GM19395 (cell line): ENCODE measurements around the gene ANKS1B.

ENCODE experiments used
- ATAC-seq: cut with Tn5 transposase; IDR thresholded peaks from one replicate; pipeline ENCODE4 v1.9.1; 2021; ENCODE audit warnings: mild to moderate bottlenecking, moderate library complexity; ENCODE audit not compliant: unreplicated experiment

The ANKS1B gene

GRCh38 chr12:99146185-99146584 lies 838.6 kb downstream of the ANKS1B start:
- no peak for ATAC-seq

GRCh38 chr12:99142651-99143050 lies 842.1 kb downstream of the ANKS1B start:
- no peak for ATAC-seq

- ATAC-seq: no peak
These were observed 844.6 kb downstream of the ANKS1B start for GRCh38 chr12:99140017-99140720.

- ATAC-seq: no peak
These were observed 846.3 kb downstream of the ANKS1B start for GRCh38 chr12:99138393-99138792.

- ATAC-seq: peak; percentile 52
These were observed 847.4 kb downstream of the ANKS1B start for GRCh38 chr12:99137124-99137855.

- ATAC-seq: no peak
These were observed 848.2 kb downstream of the ANKS1B start for GRCh38 chr12:99136516-99136915.

GRCh38 chr12:99135376-99135775 lies 849.4 kb downstream of the ANKS1B start:
- no peak for ATAC-seq

GRCh38 chr12:99133401-99133800 lies 851.3 kb downstream of the ANKS1B start:
- no peak for ATAC-seq

GRCh38 chr12:99131751-99132199 lies 853.0 kb downstream of the ANKS1B start:
- ATAC-seq: peak; percentile 37

- ATAC-seq: peak; percentile 98
These were observed 853.8 kb downstream of the ANKS1B start for GRCh38 chr12:99130808-99131553.

- no peak for ATAC-seq
These were observed 856.4 kb downstream of the ANKS1B start for GRCh38 chr12:99128246-99128802.

- ATAC-seq: no peak
These were observed 861.8 kb downstream of the ANKS1B start for GRCh38 chr12:99122959-99123358.

GRCh38 chr12:99122496-99122895 lies 862.2 kb downstream of the ANKS1B start:
- no peak for ATAC-seq

GRCh38 chr12:99121546-99121945 lies 863.2 kb downstream of the ANKS1B start:
- no peak for ATAC-seq

- ATAC-seq: no peak
These were observed 864.8 kb downstream of the ANKS1B start for GRCh38 chr12:99119943-99120342.

GRCh38 chr12:99119449-99119848 lies 865.3 kb downstream of the ANKS1B start:
- ATAC-seq: no peak

GRCh38 chr12:99111600-99111999 lies 873.1 kb downstream of the ANKS1B start:
- ATAC-seq: no peak

GRCh38 chr12:99110868-99111267 lies 873.9 kb downstream of the ANKS1B start:
- ATAC-seq: no peak

- ATAC-seq: no peak
These were observed 874.5 kb downstream of the ANKS1B start for GRCh38 chr12:99110212-99110611.

GRCh38 chr12:99108924-99109323 lies 875.8 kb downstream of the ANKS1B start:
- no peak for ATAC-seq

GRCh38 chr12:99099786-99100185 lies 885.0 kb downstream of the ANKS1B start:
- ATAC-seq: no peak
